CD4-positive, alpha-beta T cell treated with Interleukin-17A for 1 hour (primary cell): ENCODE measurements around the gene CYFIP2.

Source experiments
- DNase-seq: peaks from one replicate; pipeline ENCODE4 v3.0.0-alpha.2; 2020

The CYFIP2 gene

DNA sequence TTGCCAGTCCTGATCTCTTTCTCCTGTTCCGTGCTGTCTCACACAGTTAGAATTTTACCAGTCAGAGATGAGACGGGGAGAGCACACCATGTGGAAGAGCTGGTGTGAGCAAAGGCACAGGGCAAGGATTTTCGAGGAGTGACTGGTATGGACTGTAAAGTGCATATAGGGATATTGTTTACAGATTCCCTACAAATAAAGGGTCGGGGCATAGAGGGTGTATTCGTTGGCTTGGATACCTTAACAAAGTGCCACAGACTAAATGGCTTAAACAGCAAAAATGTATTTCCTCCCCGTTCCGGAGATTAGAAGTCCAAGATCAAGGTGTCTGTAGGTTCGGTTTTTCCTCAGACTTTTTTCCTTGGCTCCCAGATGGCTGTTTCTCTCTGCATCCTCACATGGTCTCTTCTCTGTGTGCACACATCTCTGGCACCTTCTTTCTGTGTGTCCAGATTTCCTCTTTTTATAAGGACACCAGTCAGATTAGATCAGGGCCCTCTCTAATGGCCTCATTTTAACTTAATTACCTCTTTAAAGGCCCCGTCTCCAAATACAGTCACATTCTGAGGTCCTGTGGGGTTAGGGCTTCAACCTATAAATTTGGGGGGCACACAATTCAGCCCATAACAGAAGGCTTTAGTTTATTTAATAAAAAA, 23.4 kb downstream of the CYFIP2 start:
- no peak for DNase-seq

DNA sequence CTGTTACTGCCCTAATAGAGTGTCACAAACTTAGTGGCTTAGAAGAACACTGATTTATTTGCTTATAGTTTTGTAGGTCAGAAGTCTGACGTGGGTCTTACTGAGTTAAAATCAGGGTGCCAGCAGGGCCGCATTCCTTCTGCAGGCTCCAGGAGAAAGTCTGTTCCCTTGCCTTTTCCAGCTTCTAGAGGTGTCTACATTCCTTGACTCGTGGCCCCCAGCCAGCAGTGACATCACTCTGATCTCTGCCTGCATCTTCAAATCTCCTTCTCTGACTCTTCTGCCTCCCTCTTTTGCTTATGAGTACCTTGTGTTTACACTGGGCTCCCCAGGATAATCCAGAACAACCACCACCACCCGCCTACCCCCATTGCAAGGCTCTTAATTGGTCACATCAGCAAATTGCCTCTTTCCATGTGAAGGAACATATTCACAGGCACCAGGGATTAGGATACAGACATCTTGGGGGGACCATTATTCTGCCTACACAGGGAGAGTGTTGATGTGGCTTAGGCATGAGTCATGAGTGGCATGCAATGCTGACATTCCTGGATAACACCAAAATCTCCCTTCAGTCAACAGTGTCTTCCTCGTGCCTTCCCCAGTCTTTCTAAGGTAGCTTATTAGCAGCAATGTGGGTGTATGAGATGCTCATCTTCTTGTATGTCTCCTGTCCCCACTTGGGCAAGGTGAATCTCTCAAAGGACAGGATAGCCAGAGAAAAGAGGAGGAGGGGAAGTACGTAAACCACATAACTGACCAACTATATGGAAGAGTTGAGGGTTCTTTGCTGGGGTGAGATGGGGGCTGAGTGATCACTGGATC, 24.4 kb downstream of the CYFIP2 start:
- no peak for DNase-seq

DNA sequence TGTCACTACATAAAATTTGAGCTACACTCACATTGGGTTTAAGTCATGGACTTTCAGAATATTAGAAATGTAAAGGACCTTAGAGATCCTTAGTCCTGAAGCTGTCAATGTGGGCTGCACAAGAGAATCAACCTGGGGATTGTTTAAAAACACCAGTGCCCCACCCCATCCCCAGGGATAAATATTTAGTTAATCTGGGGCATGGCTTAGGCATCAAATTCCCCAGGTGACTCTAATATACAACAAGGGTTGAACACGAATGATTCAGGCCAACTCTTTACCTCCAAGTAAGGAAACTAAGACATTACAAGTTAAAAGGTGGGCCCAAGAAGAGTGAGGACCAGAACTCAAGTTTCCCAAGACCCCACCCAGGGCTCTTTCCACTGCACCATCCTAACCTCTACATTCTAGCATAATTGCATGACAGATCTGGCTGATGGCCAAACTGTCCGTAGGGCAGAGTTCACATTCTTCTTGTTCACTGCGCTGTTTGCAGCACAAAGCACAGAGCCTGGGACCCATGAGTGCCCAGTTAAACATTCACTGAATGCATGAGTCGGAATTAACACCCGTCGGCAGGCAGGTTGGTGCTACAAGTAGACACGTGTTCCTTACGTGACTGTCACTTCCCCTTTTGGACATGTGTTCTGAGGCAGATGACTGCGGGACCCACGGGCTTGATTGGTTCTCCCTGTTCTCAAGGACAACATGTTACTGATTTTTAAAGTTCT, 25.2 kb downstream of the CYFIP2 start:
- no peak for DNase-seq

DNA sequence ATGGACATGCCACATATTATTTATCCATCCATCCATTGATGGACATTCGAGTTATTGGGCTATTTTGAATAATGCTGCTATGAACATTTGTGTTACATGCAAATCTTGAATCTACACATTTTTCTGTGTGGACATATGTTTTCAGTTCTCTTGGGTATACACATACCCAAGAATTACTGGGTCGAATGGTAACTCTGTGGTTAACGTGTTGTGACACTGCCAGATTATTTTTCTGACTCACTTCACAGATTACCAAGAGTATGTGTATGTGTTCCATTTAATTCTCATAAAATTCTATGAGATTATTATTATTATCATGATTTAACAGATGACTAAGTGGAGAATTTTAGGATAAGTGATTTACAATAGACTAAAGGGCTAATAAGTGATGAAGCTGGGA, 26.7 kb downstream of the CYFIP2 start:
- no peak for DNase-seq

DNA sequence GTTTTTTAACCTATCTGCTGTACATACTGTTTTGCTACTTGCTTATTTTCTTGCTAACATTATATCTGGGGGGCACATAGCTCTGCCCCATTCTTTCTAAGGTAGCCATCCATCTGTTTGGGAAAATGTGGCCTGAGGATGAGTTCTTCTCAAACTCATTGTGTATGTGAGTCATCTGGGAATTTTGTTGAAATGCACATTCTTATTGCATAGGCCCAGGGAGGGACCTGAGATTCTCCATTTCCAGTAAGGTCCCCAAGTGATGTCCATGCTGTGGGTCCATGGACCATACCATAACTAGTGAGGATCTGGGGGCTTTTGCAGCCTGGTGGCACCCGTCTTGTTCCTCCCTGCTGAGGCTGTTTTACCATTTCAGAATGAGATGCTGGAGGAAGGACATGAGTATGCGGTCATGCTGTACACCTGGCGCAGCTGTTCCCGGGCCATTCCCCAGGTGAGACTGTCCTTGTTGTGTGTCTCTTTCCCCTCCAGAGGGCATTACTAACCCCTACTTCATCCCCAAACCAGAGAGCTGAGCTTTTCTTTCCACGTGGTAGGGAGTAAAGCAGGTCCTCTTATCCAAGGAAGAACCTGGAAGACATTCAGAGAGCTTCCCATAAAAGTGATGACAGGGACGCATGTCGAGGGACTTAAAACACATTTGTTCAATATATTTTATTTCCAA, 28.6 kb downstream of the CYFIP2 start:
- no peak for DNase-seq

DNA sequence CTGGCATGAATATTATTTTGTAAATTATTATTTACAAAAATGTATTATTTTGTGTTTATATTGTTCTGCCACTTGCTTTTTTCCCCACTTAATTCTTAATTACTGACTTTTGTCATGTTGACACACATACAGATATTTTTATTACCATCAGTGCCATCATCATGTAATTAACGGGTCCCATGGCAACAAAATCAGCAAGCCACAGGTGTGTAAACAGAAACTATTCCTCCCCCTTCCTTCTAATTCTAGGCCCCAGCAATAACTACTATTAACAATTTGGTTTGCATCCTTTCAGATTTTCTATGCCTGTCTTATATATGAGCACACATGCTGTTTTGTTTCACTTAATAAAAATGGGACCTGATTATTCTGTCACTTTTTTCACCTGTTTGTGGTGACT, 29.3 kb downstream of the CYFIP2 start:
- no peak for DNase-seq

DNA sequence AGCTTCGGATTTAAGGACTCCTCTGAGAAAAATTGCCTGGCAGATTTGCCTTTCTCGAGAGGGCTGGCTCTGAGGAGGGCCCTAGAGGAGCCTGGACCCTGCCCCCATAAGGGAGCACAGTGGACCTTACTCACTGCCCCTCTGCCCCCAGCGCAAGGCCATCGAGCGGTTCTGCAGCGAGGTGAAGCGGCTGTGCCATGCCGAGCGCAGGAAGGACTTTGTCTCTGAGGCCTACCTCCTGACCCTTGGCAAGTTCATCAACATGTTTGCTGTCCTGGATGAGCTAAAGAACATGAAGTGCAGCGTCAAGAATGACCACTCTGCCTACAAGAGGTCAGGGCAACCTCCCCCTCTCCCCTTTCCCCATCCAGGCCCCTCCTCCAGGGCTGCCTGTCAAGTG, 34.6 kb downstream of the CYFIP2 start:
- DNase-seq: no peak

DNA sequence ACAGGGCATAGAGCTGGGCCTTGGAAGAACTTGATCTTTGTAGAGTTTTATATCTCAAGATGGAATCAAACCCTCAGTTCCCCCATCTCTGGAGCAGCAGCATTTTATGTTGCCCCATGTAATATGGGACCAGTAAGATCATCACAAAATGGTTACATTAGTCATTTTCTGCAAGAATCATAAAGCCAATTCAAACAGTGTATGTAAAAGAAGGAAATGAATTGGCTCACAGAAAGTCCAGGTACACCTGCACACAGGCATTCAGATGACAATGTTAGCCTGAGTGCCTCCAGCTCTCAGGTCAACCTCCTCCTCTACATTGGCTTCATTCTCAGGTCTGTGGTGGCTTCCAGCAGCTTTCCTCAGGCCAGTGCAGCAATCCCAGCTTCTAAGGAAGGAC, 35.1 kb downstream of the CYFIP2 start:
- DNase-seq: no peak

DNA sequence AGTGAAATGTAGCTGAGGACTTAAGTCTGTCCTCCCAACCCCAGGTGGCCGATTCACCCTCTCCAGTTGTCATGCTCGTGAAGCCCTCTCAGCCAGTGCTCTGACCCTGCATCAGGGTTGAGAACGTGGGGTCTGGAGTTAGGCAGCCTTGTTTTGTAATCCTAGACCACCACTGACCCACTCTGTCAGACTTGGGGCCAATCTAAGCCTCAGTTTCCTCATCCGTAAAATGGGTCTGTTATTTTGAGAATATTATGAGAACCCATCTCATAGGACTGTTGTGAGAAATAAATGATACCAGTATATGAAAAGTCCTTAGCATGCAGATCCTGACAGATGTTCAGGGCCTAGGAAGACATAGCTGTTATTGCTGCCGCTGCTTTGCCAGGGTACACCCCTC, 37.1 kb downstream of the CYFIP2 start:
- DNase-seq: no peak

DNA sequence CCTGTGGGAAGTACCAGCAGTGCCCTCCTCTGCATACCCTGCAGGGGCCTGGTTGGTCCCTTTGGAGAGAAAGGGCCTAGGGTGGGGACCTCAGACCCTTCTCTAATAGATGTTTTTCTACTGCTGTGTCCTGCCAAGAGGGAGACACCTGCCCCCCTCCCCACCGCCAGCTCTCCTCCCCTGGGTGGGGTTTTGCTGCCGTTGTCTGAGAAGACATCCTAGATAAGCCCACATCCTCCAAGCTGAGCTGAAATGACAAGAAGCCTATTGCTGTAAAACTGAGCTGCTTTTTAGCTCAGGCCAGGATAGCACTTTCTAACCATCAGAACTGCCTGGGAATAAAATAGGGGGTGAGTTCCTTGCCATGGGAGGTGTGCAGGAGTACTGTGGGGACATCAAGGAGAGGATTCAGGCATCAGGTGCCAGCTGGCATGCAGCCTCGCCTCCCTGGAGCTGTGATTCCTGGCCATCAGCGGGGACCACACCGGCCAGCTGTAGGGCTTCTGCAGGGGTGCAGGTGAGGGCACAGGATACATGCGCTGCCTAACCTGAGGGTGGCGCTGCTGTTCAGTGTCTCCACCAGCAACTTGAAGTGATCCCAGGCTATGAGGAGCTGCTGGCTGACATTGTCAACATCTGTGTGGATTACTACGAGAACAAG, 37.9 kb downstream of the CYFIP2 start:
- peak; percentile 59 for DNase-seq

DNA sequence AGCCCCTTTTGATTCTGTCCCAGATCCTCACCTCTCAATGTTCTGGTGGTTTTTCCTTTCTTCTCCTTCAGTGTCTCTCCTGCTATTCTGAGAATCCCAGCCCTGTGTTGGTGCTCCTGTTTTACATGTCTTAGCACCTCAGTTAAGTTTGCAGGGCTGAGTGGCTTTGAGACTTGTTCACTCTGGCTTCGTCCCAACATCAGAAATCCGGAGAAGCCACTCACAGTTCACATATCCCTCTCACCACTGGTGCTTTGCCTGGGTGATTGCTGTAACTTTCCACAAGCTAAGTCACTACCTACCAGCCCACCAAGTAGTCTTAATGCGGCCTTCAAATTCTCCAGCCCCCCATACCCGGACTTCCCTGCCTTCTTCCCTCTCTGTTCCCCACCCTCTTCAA, 40.2 kb downstream of the CYFIP2 start:
- DNase-seq: no peak

DNA sequence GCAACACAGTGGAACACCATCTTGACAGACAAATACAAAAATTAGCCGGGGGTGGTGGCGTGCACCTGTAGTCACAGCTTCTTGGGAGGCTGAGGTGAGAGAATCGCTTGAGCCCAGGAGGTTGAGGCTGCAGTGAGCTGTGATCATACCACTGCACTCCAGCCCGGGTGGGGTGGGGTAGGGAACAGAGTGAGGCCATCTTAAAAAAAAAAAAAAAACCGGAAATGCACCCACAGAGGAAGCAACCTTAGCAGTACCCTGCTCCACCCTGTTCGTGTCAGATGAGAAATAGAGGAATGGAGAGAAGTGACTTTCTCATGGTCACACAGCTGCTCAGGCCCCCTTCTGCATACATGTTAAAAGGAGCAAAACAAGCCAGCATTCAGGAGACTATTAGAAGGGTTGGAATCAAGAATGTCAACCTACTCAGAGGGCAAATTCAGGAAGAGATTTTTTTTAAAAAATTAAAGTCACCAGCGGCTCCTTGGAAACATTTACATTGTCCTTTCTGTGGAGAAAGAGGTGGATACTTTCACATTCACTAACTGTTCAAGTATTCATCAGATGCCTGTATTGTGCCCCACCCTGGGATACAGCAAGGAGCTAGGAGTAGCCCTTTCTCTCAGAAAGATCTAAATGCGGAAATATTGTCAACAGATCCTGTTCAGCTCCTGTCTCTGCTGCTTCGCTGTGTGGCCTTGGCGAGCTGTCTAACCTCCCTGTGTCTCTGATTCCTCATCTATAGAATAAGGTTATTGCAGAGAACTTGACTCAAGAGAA, 41.0 kb downstream of the CYFIP2 start:
- peak; percentile 61 for DNase-seq

DNA sequence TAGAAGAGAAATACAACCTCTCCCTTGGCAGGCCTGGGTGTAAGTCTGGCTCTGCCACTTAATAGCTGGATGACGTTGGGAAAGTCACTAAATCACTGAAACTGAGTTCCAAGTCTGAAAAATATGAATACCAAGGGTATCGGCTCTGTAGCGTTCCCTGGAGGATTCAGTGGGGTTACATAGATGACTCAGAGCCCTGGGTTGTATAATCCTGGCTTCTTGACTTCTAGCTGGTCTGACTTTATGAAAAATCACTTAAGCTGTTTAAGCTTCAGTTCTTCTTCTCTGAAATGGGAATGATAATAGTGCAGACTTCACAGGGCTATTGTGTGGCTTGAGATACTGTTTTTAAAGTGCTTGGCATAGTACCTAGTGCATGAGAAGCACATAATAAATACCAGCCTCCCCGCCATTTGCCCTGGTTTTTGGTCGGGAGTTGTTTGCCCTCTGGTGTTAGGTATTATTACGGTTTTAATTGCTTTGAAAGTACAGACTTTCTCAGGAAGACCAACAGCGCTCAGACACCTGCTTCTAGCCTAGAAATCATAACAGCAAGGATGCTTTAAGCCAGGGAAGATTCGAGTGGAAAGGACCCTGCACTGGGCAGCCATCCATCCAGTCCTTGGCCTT, 43.0 kb downstream of the CYFIP2 start:
- peak; percentile 40 for DNase-seq

DNA sequence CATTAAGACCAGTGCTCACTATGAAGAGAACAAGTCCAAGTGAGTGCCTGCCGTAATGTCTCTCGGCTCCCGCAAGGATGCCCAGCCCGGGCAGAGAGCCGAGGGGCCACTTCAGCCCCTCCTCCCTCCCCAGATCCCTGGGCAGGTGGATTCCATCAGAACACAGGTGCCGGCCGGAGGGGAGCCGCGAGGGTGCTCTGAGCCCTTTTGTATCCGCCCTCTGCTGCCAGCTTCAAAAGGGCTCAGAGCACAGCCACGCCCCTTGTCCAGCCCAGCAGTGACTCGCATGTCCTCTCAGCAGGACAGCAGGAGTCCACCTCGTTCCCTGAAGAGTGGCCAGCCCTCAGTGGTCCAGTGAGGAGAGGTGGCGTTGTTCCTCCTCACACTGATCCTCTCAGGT, 43.9 kb downstream of the CYFIP2 start:
- no peak for DNase-seq

DNA sequence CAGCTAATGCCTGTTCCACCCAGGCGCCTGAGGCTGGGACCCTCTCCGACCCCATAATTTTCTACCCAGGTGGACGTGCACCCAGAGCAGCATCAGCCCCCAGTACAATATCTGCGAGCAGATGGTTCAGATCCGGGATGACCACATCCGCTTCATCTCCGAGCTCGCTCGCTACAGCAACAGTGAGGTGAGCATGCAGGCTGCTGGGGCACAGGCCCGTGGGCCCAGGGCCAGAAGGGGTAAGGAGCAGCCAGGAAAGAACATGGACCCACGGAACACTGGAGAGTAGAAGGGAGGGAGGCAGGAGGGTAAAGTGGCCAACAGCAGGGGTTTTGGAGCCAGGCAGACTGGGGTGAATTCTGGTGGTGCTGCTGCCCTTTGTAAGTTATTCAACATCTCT, 45.7 kb downstream of the CYFIP2 start:
- no peak for DNase-seq

DNA sequence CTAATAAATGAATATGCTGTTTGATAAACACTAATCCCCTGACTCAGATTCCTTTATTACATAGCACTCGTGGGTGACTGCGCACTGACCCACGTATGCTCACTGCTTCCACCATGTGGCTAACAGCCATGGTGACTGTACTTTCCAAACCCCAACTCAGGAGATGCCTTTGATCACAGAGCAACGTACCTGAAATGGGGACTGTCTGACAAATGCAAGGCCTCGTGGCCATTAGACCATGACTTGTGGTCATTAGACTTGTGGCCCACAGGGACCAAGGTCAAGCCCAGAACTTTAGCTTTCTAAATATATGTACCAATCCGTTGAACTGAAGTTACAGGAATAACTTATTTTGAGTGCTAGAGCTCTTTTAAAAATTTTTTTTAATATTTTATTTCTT, 46.6 kb downstream of the CYFIP2 start:
- peak; percentile 81 for DNase-seq

DNA sequence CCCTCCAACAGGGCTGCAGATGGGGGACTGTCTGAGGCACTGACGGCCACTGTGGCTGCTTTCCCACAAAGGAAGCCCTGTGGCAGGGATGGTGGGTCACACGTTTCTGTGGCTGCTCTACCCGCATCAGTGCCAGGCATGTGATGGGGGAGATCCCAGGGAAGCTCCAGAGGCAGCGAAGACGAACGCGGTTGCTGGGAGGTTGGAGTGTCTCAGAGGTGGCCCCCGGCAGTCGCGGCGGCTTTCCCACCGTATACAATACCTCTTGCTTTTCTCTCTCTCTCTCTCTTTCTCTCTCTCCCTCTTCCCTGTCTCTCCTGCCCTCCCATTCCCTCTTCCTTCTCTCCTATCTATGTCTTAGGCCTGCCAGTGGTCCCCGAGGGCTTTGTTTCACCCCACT, 56.7 kb downstream of the CYFIP2 start:
- no peak for DNase-seq

DNA sequence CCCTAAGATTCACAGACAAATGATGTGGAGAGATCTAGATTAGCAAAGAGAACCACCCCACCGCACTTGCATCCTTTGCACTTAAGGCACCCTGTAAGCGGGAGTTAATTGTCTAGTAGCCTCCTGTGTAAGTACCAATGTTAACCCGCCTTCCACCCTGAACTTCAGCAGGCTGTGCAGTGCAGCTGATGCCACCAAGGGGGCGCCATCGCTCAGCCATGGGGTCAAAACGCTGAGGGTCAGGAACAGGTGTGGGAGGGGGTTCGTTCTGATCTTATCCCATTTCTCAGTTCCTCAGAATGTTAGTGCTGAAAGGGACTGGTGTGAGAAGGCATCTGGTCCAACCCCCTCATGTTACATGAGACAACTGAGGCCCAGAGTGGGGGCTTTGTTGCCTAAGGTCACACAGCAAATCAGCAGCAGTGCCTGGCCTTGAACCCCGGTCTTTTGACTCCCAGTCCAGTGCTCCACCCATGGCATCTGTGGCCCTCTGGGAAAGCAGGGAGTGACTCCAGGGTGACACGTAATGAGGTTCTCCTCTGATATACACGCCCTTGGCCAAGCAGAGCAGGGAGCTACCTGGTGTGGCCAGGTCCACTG, 57.3 kb downstream of the CYFIP2 start:
- DNase-seq: peak; percentile 13

DNA sequence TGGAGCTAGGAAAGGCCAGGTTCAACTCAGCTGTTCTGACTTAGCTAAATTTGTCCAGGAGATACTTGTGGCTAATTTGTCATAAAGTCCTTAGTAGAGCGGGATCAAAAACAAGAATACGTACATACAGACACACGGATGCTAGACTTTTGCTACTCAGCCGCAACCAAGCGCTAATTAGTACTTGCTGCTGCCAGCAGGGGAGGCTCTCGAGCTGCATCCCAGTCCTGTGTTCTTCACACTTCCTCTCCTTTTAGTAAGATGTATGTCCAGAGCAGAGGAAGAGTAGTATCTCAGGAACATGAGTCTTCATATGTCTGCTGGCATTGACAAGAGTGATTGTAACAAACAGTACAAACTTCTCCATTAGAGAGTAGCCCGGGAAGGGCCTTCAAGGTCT, 58.3 kb downstream of the CYFIP2 start:
- DNase-seq: peak; percentile 26

DNA sequence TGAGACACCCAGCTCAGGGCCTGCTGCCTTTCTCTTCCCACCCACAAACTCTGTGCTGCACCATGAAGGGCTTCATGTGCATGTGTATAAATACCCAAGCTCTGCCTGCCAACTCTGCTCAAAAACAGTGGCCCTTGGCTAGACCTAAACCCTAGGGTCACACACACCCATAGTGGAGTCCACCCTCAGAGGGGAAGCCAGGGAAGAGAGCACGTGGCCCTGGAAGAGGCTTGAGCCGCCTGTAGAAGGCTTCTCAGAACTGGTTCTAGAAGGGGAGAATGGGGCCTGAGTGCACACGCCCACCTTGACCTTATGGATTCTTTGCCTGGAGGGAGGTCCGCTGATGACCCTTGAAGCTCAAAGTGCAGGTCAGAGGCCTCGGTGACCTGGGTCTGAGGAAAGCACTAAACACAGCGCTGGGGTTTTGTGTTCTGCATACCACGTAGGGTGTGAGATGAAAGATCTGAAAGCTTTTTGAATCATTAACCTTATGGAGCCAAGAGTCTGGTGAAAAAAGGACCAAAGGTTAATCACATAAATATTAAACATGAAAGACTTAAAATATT, 60.6 kb downstream of the CYFIP2 start:
- no peak for DNase-seq

DNA sequence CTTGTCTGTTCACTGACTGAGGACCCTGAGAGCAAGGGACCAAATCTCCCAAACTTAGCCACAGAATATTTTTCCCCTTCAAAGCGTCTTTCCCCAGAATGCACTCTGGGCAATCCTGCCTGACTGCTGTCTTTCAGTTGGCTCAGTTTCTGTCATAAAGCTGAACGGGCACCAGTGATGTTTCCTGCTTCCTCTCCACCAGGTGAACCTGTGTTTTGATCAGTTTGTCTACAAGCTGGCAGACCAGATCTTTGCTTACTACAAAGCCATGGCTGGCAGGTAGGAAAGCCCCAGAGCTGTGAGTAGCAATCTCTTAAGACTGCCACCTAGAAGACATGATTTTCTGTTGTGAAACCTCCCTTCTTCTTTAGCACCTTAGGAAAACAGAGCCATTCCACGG, 61.8 kb downstream of the CYFIP2 start:
- DNase-seq: peak; percentile 48
